Spleen (tissue), 11 donors: Measurements from ENCODE around the gene PRR15L. TPM values are rescaled to one million over a fixed set of nuclear protein-coding genes. Genes with fewer than 3 reads are reported as not detected.
"Not testable (repeated sequence)": the region's sequence is repeated elsewhere in the genome, so short reads cannot be mapped to it uniquely, and the experiment has no call there.

Source experiments
- DNase-seq: peaks from one replicate; pipeline ENCODE4 v3.0.0-alpha.2; 2020
- H3K27ac ChIP-seq, 8 donors: fragments of 200-600 bp; sonication (generic) in 7 of 8; 1 replicate in 4 of 8; 2 replicates in 4 of 8; pipeline versions ENCODE4 v1.5.0 to v1.8.0; 2016 to 2021; ENCODE audit warnings: inconsistent platforms in 4 of 8, mild to moderate bottlenecking in 4 of 8, moderate library complexity in 1 of 8
- H3K27me3 ChIP-seq, 7 donors: fragments of 200-600 bp; sonication (generic) in 6 of 7; replicated peaks in 1 of 7; 1 replicate in 4 of 7; 2 replicates in 3 of 7; pipeline versions ENCODE4 v1.5.0 to v1.8.0; 2016 to 2021; ENCODE audit warnings: inconsistent platforms in 3 of 7, mild to moderate bottlenecking in 1 of 7
- H3K36me3 ChIP-seq, 6 donors: fragments of 200-600 bp; sonication (generic) in 5 of 6; 1 replicate in 4 of 6; 2 replicates in 2 of 6; pipeline versions ENCODE4 v1.5.0 to v1.8.0; 2016 to 2021; ENCODE audit warnings: inconsistent platforms in 2 of 6
- H3K4me1 ChIP-seq, 6 donors: fragments of 200-600 bp; sonication (generic) in 5 of 6; 1 replicate in 3 of 6; 2 replicates in 3 of 6; pipeline versions ENCODE4 v1.5.0 to v1.8.0; 2016 to 2021; ENCODE audit warnings: inconsistent platforms in 3 of 6
- H3K4me3 ChIP-seq, 8 donors: fragments of 200-600 bp; sonication (generic) in 7 of 8; 1 replicate in 4 of 8; 2 replicates in 4 of 8; pipeline versions ENCODE4 v1.5.0 to v1.8.0; 2016 to 2021; ENCODE audit warnings: inconsistent platforms in 4 of 8, mild to moderate bottlenecking in 4 of 8, moderate library complexity in 2 of 8
- H3K9me3 ChIP-seq, 8 donors: fragments of 200-600 bp; sonication (generic) in 7 of 8; 1 replicate in 4 of 8; 2 replicates in 4 of 8; pipeline versions ENCODE4 v1.5.0 to v1.8.0; 2016 to 2021; ENCODE audit warnings: inconsistent platforms in 4 of 8
- CTCF ChIP-seq, 11 experiments: fragments of 200-600 bp in 7 of 11; fragments of 450-650 bp in 4 of 11; sonication (generic) in 4 of 11; IDR thresholded peaks in 8 of 11; conservative IDR thresholded peaks in 3 of 11; 1 replicate in 7 of 11; 2 replicates in 4 of 11; pipeline versions ENCODE4 v1.4.0 to v1.8.0; 2016 to 2021; ENCODE audit warnings: antibody characterized with exemption in 11 of 11, inconsistent platforms in 4 of 11, mild to moderate bottlenecking in 1 of 11
- POLR2A ChIP-seq, 3 donors: fragments of 450-650 bp; IDR thresholded peaks; one replicate each; pipeline ENCODE4 v1.5.1; 2017; ENCODE audit warnings: antibody characterized with exemption in 3 of 3, mild to moderate bottlenecking in 1 of 3
- POLR2AphosphoS5 ChIP-seq, 3 donors: sonication (generic); formaldehyde crosslinking; IDR thresholded peaks; one replicate each; pipeline ENCODE4 v1.5.1; 2017; ENCODE audit warnings: antibody characterized with exemption in 3 of 3
- WGBS, 5 donors: extraction: QIAGEN DNeasy Blood & Tissue Kit in 3 of 5; methylation state at CpG; one replicate each; pipeline versions ENCODE4 v1.1.5 to v1.1.7; 2013 to 2018; 5-methylcytosine and 5-hydroxymethylcytosine counted together
- intact Hi-C: fragments of 100-400 bp; cut with DNase I; formaldehyde crosslinking; loops from one replicate; pipeline ENCODE4 v1.15.0; 2023; ENCODE audit warnings: low total_unique reads
- polyA plus RNA-seq, 3 donors: library from polyadenylated mRNA; stranded (reverse); fragments of 200-250 nt; gene quantifications; one replicate each; pipeline ENCODE4 v1.2.1, GENCODE V29; 2013
- total RNA-seq, 7 donors: library from RNA; depleted of rRNA in 3 of 7; stranded (reverse); fragments of >200 nt in 3 of 7; fragmentation: NEBNext Ultra II Directional in 4 of 7; extraction: Animal tissue kit (Norgen Biotek cat#: 25700) in 4 of 7; gene quantifications; one replicate each; pipeline versions ENCODE4 v1.1.0 to v1.2.1, GENCODE V29; 2016 to 2021
- donor health status: healthy with polysubstance abuse.
- donor health status: DM: no; HTN: no; CAD: no; lungs with moderate emphysema.
- donor health status: DM: no; HTN: no; CAD: no.
- donor health status: Bipolar disorder and iron deficiency.
- donor health status: healthy.
- donor health status: DM: no; HTN: no; CAD: no.
- donor health status: DM: yes; HTN: yes; CAD: no.

The PRR15L gene
- total and polyA plus RNA-seq, 10 donors: 0.16 TPM; not detected in 9

- intact Hi-C loops: no loop called here
- TF ChIP-seq CTCF (IDR thresholded peaks at IDR 0.05 in 8 of 11, conservative IDR thresholded peaks at IDR 0.05 in 3 of 11) (no peak), POLR2A (IDR thresholded peaks at IDR 0.05) (no peak), POLR2AphosphoS5 (IDR thresholded peaks at IDR 0.05) (peak in 1 of 3 donors; percentile 49)
- WGBS, 5 donors: 82 to 96% (median 89%) methylated on average over 21 to 23 of the region's 23 CpGs
- H3K9me3 ChIP-seq: no peaks in the 10 kb centered on the region
- peaks cover 2 to 99% (median 73%) of the 10 kb centered on the region in 6 donors for H3K36me3 ChIP-seq
- H3K27me3 ChIP-seq: no peaks in the 10 kb centered on the region
- no peak overlapping the region for H3K27ac ChIP-seq
- H3K4me1 ChIP-seq: no peaks in the 10 kb centered on the region
- no peak overlapping the region for H3K4me3 ChIP-seq
- no peak for DNase-seq
Measured at GRCh38 chr17:47924785-47925677, 32.7 kb downstream of the PRR15L start.

- H3K27me3 ChIP-seq, H3K4me3 ChIP-seq, intact Hi-C loops, DNase-seq, H3K9me3 ChIP-seq, H3K27ac ChIP-seq: not testable (repeated sequence)
- Histone ChIP-seq H3K4me1 (peaks cover 0 to 16% (median 6%) of the 10 kb centered on the region in 6 donors), H3K36me3 (peaks cover 0 to 93% (median 45%) of the 10 kb centered on the region in 6 donors)
- WGBS, 5 donors: 91 to 96% (median 92%) methylated on average over 14 of the region's 14 CpGs
Measured at GRCh38 chr17:47919889-47920288, 37.8 kb downstream of the PRR15L start.

- TF ChIP-seq POLR2A (IDR thresholded peaks at IDR 0.05) (no peak), CTCF (IDR thresholded peaks at IDR 0.05 in 8 of 11, conservative IDR thresholded peaks at IDR 0.05 in 3 of 11) (no peak), POLR2AphosphoS5 (IDR thresholded peaks at IDR 0.05) (no peak)
- WGBS, 5 donors: 94 to 98% (median 96%) methylated on average over 2 of the region's 2 CpGs
- DNase-seq: no peak
- peaks cover 0 to 93% (median 37%) of the 10 kb centered on the region in 6 donors for H3K36me3 ChIP-seq
- no peaks in the 10 kb centered on the region for H3K27me3 ChIP-seq
- intact Hi-C loops: no loop called here
- no peak overlapping the region for H3K27ac ChIP-seq
- no peaks in the 10 kb centered on the region for H3K9me3 ChIP-seq
- H3K4me1 ChIP-seq: peaks cover 0 to 16% (median 6%) of the 10 kb centered on the region in 6 donors
- H3K4me3 ChIP-seq: no peak overlapping the region
Measured at GRCh38 chr17:47918991-47919390, 38.7 kb downstream of the PRR15L start.

GRCh38 chr17:47918006-47918405 lies 39.7 kb downstream of the PRR15L start:
- H3K27me3 ChIP-seq: no peaks in the 10 kb centered on the region
- WGBS, 5 donors: 16 to 35% (median 19%) methylated on average over 2 of the region's 2 CpGs
- TF ChIP-seq POLR2A (IDR thresholded peaks at IDR 0.05): no peak
- TF ChIP-seq CTCF (IDR thresholded peaks at IDR 0.05 in 8 of 11, conservative IDR thresholded peaks at IDR 0.05 in 3 of 11): no peak
- no peak for TF ChIP-seq POLR2AphosphoS5 (IDR thresholded peaks at IDR 0.05)

More at GRCh38 chr17:47918006-47918405, 39.7 kb downstream of the PRR15L start:
- peaks cover 0 to 16% (median 6%) of the 10 kb centered on the region in 6 donors for H3K4me1 ChIP-seq
- H3K36me3 ChIP-seq: peaks cover 0 to 85% (median 27%) of the 10 kb centered on the region in 6 donors
- no peak overlapping the region for H3K27ac ChIP-seq
- no peak overlapping the region for H3K4me3 ChIP-seq
- H3K9me3 ChIP-seq: no peaks in the 10 kb centered on the region
- intact Hi-C loops: no loop called here
- no peak for DNase-seq
